Stimulated activated CD8-positive, alpha-beta memory T cell treated with anti-CD3 and anti-CD28 coated beads, Interleukin-2, amount 100 ng/mL, for 48 hours (primary cell): ENCODE data around the gene CHRNA3.

Experiments
- DNase-seq, 2 donors: peaks; one replicate each; pipeline ENCODE4 v3.0.0-alpha.2; 2020; ENCODE audit warnings: low read depth in 2 of 2

Gene CHRNA3

GRCh38 chr15:78636378-78636859, 15.6 kb upstream of the CHRNA3 start:
- no peak for DNase-seq

GRCh38 chr15:78635346-78635745, 14.6 kb upstream of the CHRNA3 start:
- no peak for DNase-seq

GRCh38 chr15:78634210-78635145, 13.7 kb upstream of the CHRNA3 start:
- DNase-seq = no peak

GRCh38 chr15:78633348-78633747, 12.6 kb upstream of the CHRNA3 start:
- no peak for DNase-seq

GRCh38 chr15:78630886-78631633, 10.3 kb upstream of the CHRNA3 start:
- no peak for DNase-seq

GRCh38 chr15:78629716-78630065, 8.9 kb upstream of the CHRNA3 start:
- DNase-seq = no peak

GRCh38 chr15:78629031-78629715, 8.4 kb upstream of the CHRNA3 start:
- DNase-seq = no peak

GRCh38 chr15:78628227-78628626, 7.4 kb upstream of the CHRNA3 start:
- DNase-seq = no peak

GRCh38 chr15:78627348-78627747, 6.6 kb upstream of the CHRNA3 start:
- no peak for DNase-seq

- DNase-seq = no peak
Observed at GRCh38 chr15:78626381-78626995, 5.7 kb upstream of the CHRNA3 start.

GRCh38 chr15:78625606-78626280, 4.9 kb upstream of the CHRNA3 start:
- DNase-seq = no peak

- DNase-seq = no peak
Observed at GRCh38 chr15:78624651-78625590, 4.1 kb upstream of the CHRNA3 start.

GRCh38 chr15:78623786-78624497, 3.1 kb upstream of the CHRNA3 start:
- DNase-seq = no peak

GRCh38 chr15:78621810-78622402, 1.1 kb upstream of the CHRNA3 start:
- no peak for DNase-seq

- no peak for DNase-seq
Observed at GRCh38 chr15:78620021-78620526, 722 bp downstream of the CHRNA3 start.

GRCh38 chr15:78619022-78619950, 1.5 kb downstream of the CHRNA3 start:
- no peak for DNase-seq

GRCh38 chr15:78618490-78618934, 2.3 kb downstream of the CHRNA3 start:
- peak; percentile 75 to 78 for DNase-seq

GRCh38 chr15:78618064-78618463, 2.7 kb downstream of the CHRNA3 start:
- DNase-seq = no peak
